Tibial artery (tissue), 4 donors: ENCODE measurements around the gene ASB15.

ENCODE experiments used
- DNase-seq, 2 donors: peaks; one replicate each; pipeline ENCODE4 v3.0.0-alpha.2; 2019
- H3K27ac ChIP-seq, 2 donors: fragments of 200-600 bp; sonication (generic) in 1 of 2; 1 replicate in 1 of 2; 2 replicates in 1 of 2; pipeline ENCODE4 v1.5.1; 2018 to 2019; ENCODE audit warnings: mild to moderate bottlenecking in 1 of 2
- H3K27me3 ChIP-seq, 2 donors: fragments of 200-600 bp; sonication (generic) in 1 of 2; one replicate each; pipeline versions ENCODE4 v1.5.1 to v1.6.0; 2016 to 2019
- H3K36me3 ChIP-seq, 3 donors: fragments of 200-600 bp; sonication (generic) in 2 of 3; one replicate each; pipeline ENCODE4 v1.5.1; 2016 to 2019; ENCODE audit warnings: mild to moderate bottlenecking in 2 of 3
- H3K4me1 ChIP-seq, 4 donors: fragments of 200-600 bp; sonication (generic) in 2 of 4; 1 replicate in 3 of 4; 2 replicates in 1 of 4; pipeline ENCODE4 v1.5.1; 2016 to 2019
- H3K4me3 ChIP-seq, 2 donors: fragments of 200-600 bp; sonication (generic) in 1 of 2; 1 replicate in 1 of 2; 2 replicates in 1 of 2; pipeline ENCODE4 v1.5.1; 2018 to 2019; ENCODE audit warnings: mild to moderate bottlenecking in 2 of 2
- H3K9me3 ChIP-seq, 3 donors: fragments of 200-600 bp; sonication (generic) in 1 of 3; one replicate each; pipeline ENCODE4 v1.5.1; 2016 to 2019
- CTCF ChIP-seq, 2 experiments: fragments of 200-600 bp in 1 of 2; fragments of 450-650 bp in 1 of 2; IDR thresholded peaks; one replicate each; pipeline ENCODE4 v1.5.1; 2017 to 2019; ENCODE audit warnings: antibody characterized with exemption in 2 of 2, mild to moderate bottlenecking in 1 of 2, moderate library complexity in 1 of 2
- intact Hi-C: fragments of 100-400 bp; cut with DNase I; formaldehyde crosslinking; loops from one replicate; pipeline ENCODE4 v1.15.0; 2023; ENCODE audit warnings: low total_unique reads

The ASB15 gene

GRCh38 chr7:123663200-123663599 lies 61.6 kb downstream of the ASB15 start:
- Histone ChIP-seq H3K36me3 (no peaks in the 10 kb centered on the region), H3K27me3 (peaks cover 0 to 6% of the 10 kb centered on the region in 2 donors), H3K27ac (no peak overlapping the region), H3K9me3 (no peaks in the 10 kb centered on the region), H3K4me3 (no peak overlapping the region), H3K4me1 (no peaks in the 10 kb centered on the region)
- no peak for TF ChIP-seq CTCF (IDR thresholded peaks at IDR 0.05)
- intact Hi-C loops, result no loop called here
- no peak for DNase-seq

- H3K4me1 ChIP-seq, result no peaks in the 10 kb centered on the region
- H3K9me3 ChIP-seq, result no peaks in the 10 kb centered on the region
- intact Hi-C loops, result no loop called here
- H3K36me3 ChIP-seq, result no peaks in the 10 kb centered on the region
- no peak for DNase-seq
- no peak overlapping the region for H3K4me3 ChIP-seq
- no peak for TF ChIP-seq CTCF (IDR thresholded peaks at IDR 0.05)
- H3K27me3 ChIP-seq, result peaks cover 0 to 6% of the 10 kb centered on the region in 2 donors
- H3K27ac ChIP-seq, result no peak overlapping the region
These were observed 63.5 kb downstream of the ASB15 start for GRCh38 chr7:123665157-123665556.

- no peak for TF ChIP-seq CTCF (IDR thresholded peaks at IDR 0.05)
- Histone ChIP-seq H3K4me1 (no peaks in the 10 kb centered on the region), H3K4me3 (no peak overlapping the region), H3K36me3 (no peaks in the 10 kb centered on the region), H3K9me3 (no peaks in the 10 kb centered on the region), H3K27ac (no peak overlapping the region), H3K27me3 (peaks cover 0 to 6% of the 10 kb centered on the region in 2 donors)
- DNase-seq, result no peak
- intact Hi-C loops, result no loop called here
These were observed 64.3 kb downstream of the ASB15 start for GRCh38 chr7:123665896-123666295.

- Histone ChIP-seq H3K4me3 (no peak overlapping the region), H3K4me1 (no peaks in the 10 kb centered on the region), H3K36me3 (no peaks in the 10 kb centered on the region), H3K9me3 (no peaks in the 10 kb centered on the region), H3K27ac (no peak overlapping the region), H3K27me3 (peaks cover 0 to 6% of the 10 kb centered on the region in 2 donors)
- no peak for TF ChIP-seq CTCF (IDR thresholded peaks at IDR 0.05)
- intact Hi-C loops, result no loop called here
- DNase-seq, result no peak
These were observed 64.9 kb downstream of the ASB15 start for GRCh38 chr7:123666492-123666891.

DNA sequence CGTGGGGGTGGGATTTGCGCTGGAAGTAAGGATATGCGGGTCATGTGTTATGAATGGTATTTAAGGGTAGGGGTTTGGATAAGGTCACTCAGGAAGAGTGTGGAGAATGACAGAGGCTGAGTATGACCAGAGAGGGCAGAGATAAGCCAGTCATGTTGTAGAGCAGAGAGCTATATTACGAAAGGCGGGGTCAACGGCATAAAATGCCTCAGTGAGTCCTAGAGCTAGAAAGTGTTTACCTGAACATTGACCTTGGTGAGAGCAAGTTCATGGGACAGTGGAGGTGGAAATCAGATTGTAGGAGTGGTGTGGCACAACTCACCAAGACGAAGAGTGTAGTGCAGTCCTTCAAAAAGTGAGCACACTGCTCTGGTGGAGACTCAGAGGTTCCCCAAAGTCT lies 67.9 kb downstream of the ASB15 start:
- H3K27ac ChIP-seq, result no peak overlapping the region
- no peak for DNase-seq
- H3K4me3 ChIP-seq, result no peak overlapping the region
- no peaks in the 10 kb centered on the region for H3K36me3 ChIP-seq
- H3K27me3 ChIP-seq, result no peaks in the 10 kb centered on the region
- no peak for TF ChIP-seq CTCF (IDR thresholded peaks at IDR 0.05)
- H3K4me1 ChIP-seq, result peaks cover 0 to 4% (median 0%) of the 10 kb centered on the region in 4 donors
- intact Hi-C loops, result no loop called here
- no peaks in the 10 kb centered on the region for H3K9me3 ChIP-seq

GRCh38 chr7:123673137-123673732 lies 71.6 kb downstream of the ASB15 start:
- Histone ChIP-seq H3K4me3 (no peak overlapping the region), H3K9me3 (no peaks in the 10 kb centered on the region), H3K4me1 (peaks cover 0 to 15% (median 0%) of the 10 kb centered on the region in 4 donors), H3K36me3 (no peaks in the 10 kb centered on the region), H3K27me3 (no peaks in the 10 kb centered on the region), H3K27ac (no peak overlapping the region)
- DNase-seq, result no peak
- no peak for TF ChIP-seq CTCF (IDR thresholded peaks at IDR 0.05)
- intact Hi-C loops, result no loop called here
